ENCODE measurements around the gene COL11A1. TPM values are rescaled to one million over a fixed set of nuclear protein-coding genes. Genes with fewer than 3 reads are reported as not detected.

Gene COL11A1
- total RNA-seq, 4 donors from 2014 or later = 0.34 to 3.7 (median 1.8) TPM

DNA sequence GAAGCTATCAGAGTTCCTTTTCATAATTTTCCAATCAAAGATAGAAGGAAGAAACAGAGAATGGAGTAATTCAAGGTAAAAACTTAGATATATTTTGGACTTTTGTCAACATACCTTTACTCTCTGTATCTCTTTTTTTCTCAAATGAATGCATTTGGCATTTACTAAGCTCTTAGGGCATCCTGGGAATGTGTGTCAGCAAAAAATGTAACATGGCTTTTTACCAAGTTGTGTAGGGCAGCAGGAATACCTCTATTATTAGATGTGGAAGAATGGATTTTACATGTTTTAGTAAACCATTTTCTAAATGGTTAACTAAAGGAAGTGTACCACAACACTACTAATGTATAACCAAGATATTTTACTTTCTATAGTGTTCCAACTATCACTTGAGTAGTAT, 4.2 kb upstream of the COL11A1 start:
- intact Hi-C loops (cut with DNase I; ENCODE audit: low total_unique reads) = no loop called here
- TF ChIP-seq CTCF (IDR thresholded peaks at IDR 0.05) = no peak
- TF ChIP-seq POLR2A (IDR thresholded peaks at IDR 0.05) = no peak
- no peak overlapping the region for H3K4me3 ChIP-seq (ENCODE audit: low read depth, poor library complexity, severe bottlenecking)
- no peak for DNase-seq (ENCODE audit: low spot score in 2 of 2)

GRCh38 chr1:103111926-103112325, 3.6 kb upstream of the COL11A1 start:
- TF ChIP-seq POLR2A (IDR thresholded peaks at IDR 0.05) (no peak), CTCF (IDR thresholded peaks at IDR 0.05) (no peak)
- WGBS, 2 donors = 77 to 79% methylated on average over 1 of the region's 1 CpG
- H3K4me3 ChIP-seq (ENCODE audit: low read depth, poor library complexity, severe bottlenecking) = no peak overlapping the region
- no peak for DNase-seq (ENCODE audit: low spot score in 2 of 2)
- intact Hi-C loops (cut with DNase I; ENCODE audit: low total_unique reads) = no loop called here

GRCh38 chr1:103110701-103111100, 2.4 kb upstream of the COL11A1 start:
- intact Hi-C loops (cut with DNase I; ENCODE audit: low total_unique reads) = no loop called here
- TF ChIP-seq POLR2A (IDR thresholded peaks at IDR 0.05) (no peak), CTCF (IDR thresholded peaks at IDR 0.05) (no peak)
- DNase-seq (ENCODE audit: low spot score in 2 of 2) = no peak
- no peak overlapping the region for H3K4me3 ChIP-seq (ENCODE audit: low read depth, poor library complexity, severe bottlenecking)
- WGBS, 2 donors = 0% methylated on average over 1 of the region's 1 CpG

DNA sequence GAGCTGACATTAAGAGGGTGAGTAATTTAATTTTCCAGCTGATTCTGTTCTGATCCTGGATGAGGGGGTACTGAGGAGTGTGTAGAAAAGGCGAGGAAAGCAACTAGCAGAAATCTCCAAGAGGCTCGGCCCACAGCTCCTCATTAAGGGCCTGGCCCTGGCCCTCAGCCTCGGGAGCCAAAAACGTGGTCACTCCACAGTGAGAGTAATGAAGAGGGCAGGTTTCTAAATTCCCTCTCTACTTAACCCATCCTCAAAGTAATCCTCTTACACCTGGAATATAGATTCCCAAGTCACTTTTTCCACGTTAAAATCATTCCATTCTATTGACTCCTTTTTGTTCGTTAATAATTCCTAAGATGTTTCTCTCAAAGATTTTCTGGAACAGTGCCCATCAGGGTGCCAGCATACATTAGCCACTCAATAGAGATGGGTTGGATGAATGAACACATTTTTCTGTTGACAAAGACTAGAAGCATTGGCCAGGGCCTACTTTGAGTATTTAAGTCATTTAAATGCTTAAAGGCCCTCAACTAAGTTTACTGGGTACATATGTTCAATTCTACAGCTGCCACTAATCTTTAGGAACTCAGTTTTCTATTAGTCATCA, 1.1 kb upstream of the COL11A1 start:
- TF ChIP-seq POLR2A (IDR thresholded peaks at IDR 0.05) = no peak
- TF ChIP-seq CTCF (IDR thresholded peaks at IDR 0.05) = no peak
- H3K4me3 ChIP-seq (ENCODE audit: low read depth, poor library complexity, severe bottlenecking) = no peak overlapping the region
- no peak for DNase-seq (ENCODE audit: low spot score in 2 of 2)
- intact Hi-C loops (cut with DNase I; ENCODE audit: low total_unique reads) = no loop called here
- WGBS, 2 donors = 66 to 71% methylated on average over 6 of the region's 6 CpGs

GRCh38 chr1:103107741-103108375, 464 bp downstream of the COL11A1 start:
- 1 to 2% methylated on average over 18 to 19 of the region's 19 CpGs for WGBS, 2 donors
- intact Hi-C loops (cut with DNase I; ENCODE audit: low total_unique reads) = no loop called here
- no peak overlapping the region for H3K4me3 ChIP-seq (ENCODE audit: low read depth, poor library complexity, severe bottlenecking)
- no peak for DNase-seq (ENCODE audit: low spot score in 2 of 2)
- TF ChIP-seq CTCF (IDR thresholded peaks at IDR 0.05) = no peak
- no peak for TF ChIP-seq POLR2A (IDR thresholded peaks at IDR 0.05)
